GM23338 (cell line): Measurements from ENCODE around the gene CDYL2. TPM values are rescaled to one million over a fixed set of nuclear protein-coding genes. Genes with fewer than 3 reads are reported as not detected.

ENCODE experiments used
- ATAC-seq: fragments of 200-7000 bp; cut with Tn5 transposase; 3 replicates; pipeline ENCODE4 v1.9.1; 2020
- DNase-seq: peaks from one replicate; pipeline ENCODE4 v3.0.0-alpha.2; 2015; ENCODE audit warnings: low spot score
- H2AFZ ChIP-seq: fragments of 200-600 bp; sonication (generic); 2 replicates; pipeline ENCODE4 v1.8.0; 2016; ENCODE audit warnings: antibody characterized with exemption, mild to moderate bottlenecking, moderate library complexity
- H3F3A ChIP-seq: fragments of 200-600 bp; sonication (generic); replicated peaks from 2 replicates; pipeline ENCODE4 v1.8.0; 2017; ENCODE audit warnings: antibody characterized with exemption, mixed run types, low read depth
- H3K27ac ChIP-seq: fragments of 200-600 bp; sonication (generic); 2 replicates; pipeline ENCODE4 v1.6.1; 2016; ENCODE audit warnings: low read depth
- H3K27me3 ChIP-seq: fragments of 200-600 bp; sonication (generic); 2 replicates; pipeline ENCODE4 v1.8.0; 2016; ENCODE audit warnings: mild to moderate bottlenecking, mixed run types, moderate library complexity; ENCODE audit not compliant: insufficient read depth
- H3K36me3 ChIP-seq: fragments of 200-600 bp; sonication (generic); 2 replicates; pipeline ENCODE4 v1.8.0; 2016; ENCODE audit warnings: mild to moderate bottlenecking; ENCODE audit not compliant: insufficient read depth
- H3K4me1 ChIP-seq: fragments of 200-600 bp; sonication (generic); 2 replicates; pipeline ENCODE4 v1.8.0; 2016; ENCODE audit warnings: mild to moderate bottlenecking, moderate library complexity; ENCODE audit not compliant: insufficient read depth
- H3K4me2 ChIP-seq: fragments of 200-600 bp; sonication (generic); 2 replicates; pipeline ENCODE4 v1.7.1; 2017; ENCODE audit warnings: mixed run types
- H3K4me3 ChIP-seq: fragments of 200-600 bp; sonication (generic); 2 replicates; pipeline ENCODE4 v1.6.1; 2016; ENCODE audit warnings: mixed run types
- H3K79me2 ChIP-seq: fragments of 200-600 bp; sonication (generic); replicated peaks from 2 replicates; pipeline ENCODE4 v1.8.0; 2017; ENCODE audit warnings: mild to moderate bottlenecking; ENCODE audit not compliant: insufficient read depth
- H3K9me2 ChIP-seq: fragments of 200-600 bp; sonication (generic); 2 replicates; pipeline ENCODE4 v1.8.0; 2017; ENCODE audit not compliant: insufficient read depth
- H4K20me1 ChIP-seq: fragments of 200-600 bp; sonication (generic); replicated peaks from 2 replicates; pipeline ENCODE4 v1.8.0; 2017; ENCODE audit warnings: mild to moderate bottlenecking; ENCODE audit not compliant: insufficient read depth
- H3K27ac Mint-ChIP-seq: 2 replicates; pipeline ENCODE4 v1.8.0; 2020; ENCODE audit warnings: inconsistent platforms, mild to moderate bottlenecking, moderate library complexity, mixed read lengths
- H3K27me3 Mint-ChIP-seq: 3 replicates; pipeline ENCODE4 v1.8.0; 2022; ENCODE audit warnings: low read depth, mild to moderate bottlenecking, moderate library complexity, mixed read lengths, inconsistent platforms; ENCODE audit not compliant: insufficient read depth, poor library complexity
- H3K36me3 Mint-ChIP-seq: 3 replicates; pipeline ENCODE4 v1.8.0; 2021; ENCODE audit warnings: low read depth, mild to moderate bottlenecking, inconsistent platforms, moderate library complexity, mixed read lengths
- H3K4me1 Mint-ChIP-seq: 3 replicates; pipeline ENCODE4 v1.8.0; 2020; ENCODE audit warnings: mild to moderate bottlenecking, inconsistent platforms, mixed read lengths
- H3K4me3 Mint-ChIP-seq: 3 replicates; pipeline ENCODE4 v1.8.0; 2021; ENCODE audit warnings: moderate library complexity, mild to moderate bottlenecking, inconsistent platforms, mixed read lengths
- H3K9me3 Mint-ChIP-seq: 3 replicates; pipeline ENCODE4 v1.8.0; 2020; ENCODE audit warnings: moderate library complexity, mild to moderate bottlenecking, inconsistent platforms, mixed read lengths
- CREB1 ChIP-seq: fragments of 250-450 bp; sonication (Bioruptor Pico); IDR thresholded peaks from 2 replicates; pipeline ENCODE4 v1.5.0; 2020; ENCODE audit warnings: low read depth, mild to moderate bottlenecking, moderate library complexity
- EZH2 ChIP-seq: fragments of 200-600 bp; sonication (generic); IDR thresholded peaks from one replicate; pipeline ENCODE4 v1.8.0; 2017; ENCODE audit warnings: antibody characterized with exemption, mild to moderate bottlenecking, low read depth; ENCODE audit not compliant: unreplicated experiment
- EZH2phosphoT487 ChIP-seq: fragments of 200-600 bp; sonication (generic); IDR thresholded peaks from one replicate; pipeline ENCODE4 v1.8.1; 2018; ENCODE audit warnings: antibody characterized with exemption; ENCODE audit not compliant: unreplicated experiment
- NANOG ChIP-seq: IDR thresholded peaks from 2 replicates; pipeline ENCODE4 v1.6.1; 2016; ENCODE audit warnings: antibody characterized with exemption, borderline replicate concordance
- POLR2AphosphoS5 ChIP-seq: IDR thresholded peaks from 2 replicates; pipeline ENCODE4 v1.6.1; 2016; ENCODE audit warnings: antibody characterized with exemption, low read depth
- STAT1 ChIP-seq: IDR thresholded peaks from one replicate; pipeline ENCODE4 v1.6.1; 2016; ENCODE audit warnings: antibody characterized with exemption; ENCODE audit not compliant: unreplicated experiment
- ZNF114 ChIP-seq: fragments of 250-450 bp; sonication (Bioruptor Pico); IDR thresholded peaks from 2 replicates; pipeline ENCODE4 v1.5.0; 2020; ENCODE audit warnings: mild to moderate bottlenecking, moderate library complexity
- ZNF331 ChIP-seq: fragments of 250-450 bp; sonication (Bioruptor Pico); IDR thresholded peaks from 2 replicates; pipeline ENCODE4 v1.5.0; 2020; ENCODE audit warnings: low read depth, mild to moderate bottlenecking, moderate library complexity
- polyA plus RNA-seq: library from polyadenylated mRNA; unstranded; fragments of >200 nt; fragmentation: Nextera tagmentation; extraction: Ambion mirVana; gene quantifications from 2 replicates; pipeline ENCODE4 v1.2.1, GENCODE V29; 2016
- total RNA-seq: library from RNA; depleted of rRNA; stranded (reverse); fragments of >200 nt; shearing (Covaris generic); gene quantifications from 2 replicates; pipeline ENCODE4 v1.2.3, GENCODE V29; 2014
- TF ChIP-seq, protein P1 (sequence below): IDR thresholded peaks from one replicate; pipeline ENCODE4 v1.6.1; 2018; ENCODE audit warnings: antibody characterized with exemption; ENCODE audit not compliant: unreplicated experiment
- TF ChIP-seq, protein P2 (sequence below): IDR thresholded peaks from 2 replicates; pipeline ENCODE4 v1.6.1; 2016; ENCODE audit warnings: antibody characterized with exemption
- TF ChIP-seq, protein P3 (sequence below): fragments of 250-450 bp; sonication (Bioruptor Pico); IDR thresholded peaks from 2 replicates; pipeline ENCODE4 v1.5.0; 2020; ENCODE audit warnings: mild to moderate bottlenecking, moderate library complexity

The CDYL2 gene
- total and polyA plus RNA-seq, 2 experiments from 2014 or later, result 0.82 to 4.3 TPM

DNA sequence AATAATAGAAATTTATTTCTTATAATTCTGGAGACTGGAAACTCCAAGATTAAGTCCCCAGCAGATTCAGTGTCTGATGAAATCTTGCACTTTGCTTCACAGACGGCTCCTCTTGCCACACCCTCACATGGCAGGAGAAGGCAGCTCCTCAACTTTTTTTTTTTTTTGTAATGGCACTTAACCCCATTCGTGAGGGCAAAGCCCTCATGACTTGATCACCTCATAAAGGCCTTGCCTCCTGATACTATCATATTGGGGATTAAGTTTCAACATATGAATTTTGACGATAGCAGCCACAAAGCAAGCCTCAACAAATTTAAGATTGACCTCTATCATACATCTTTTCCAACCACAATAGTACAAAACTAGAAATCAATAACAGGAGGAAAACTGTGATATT, 42.3 kb upstream of the CDYL2 start (continued):
- TF ChIP-seq, protein P1, sequence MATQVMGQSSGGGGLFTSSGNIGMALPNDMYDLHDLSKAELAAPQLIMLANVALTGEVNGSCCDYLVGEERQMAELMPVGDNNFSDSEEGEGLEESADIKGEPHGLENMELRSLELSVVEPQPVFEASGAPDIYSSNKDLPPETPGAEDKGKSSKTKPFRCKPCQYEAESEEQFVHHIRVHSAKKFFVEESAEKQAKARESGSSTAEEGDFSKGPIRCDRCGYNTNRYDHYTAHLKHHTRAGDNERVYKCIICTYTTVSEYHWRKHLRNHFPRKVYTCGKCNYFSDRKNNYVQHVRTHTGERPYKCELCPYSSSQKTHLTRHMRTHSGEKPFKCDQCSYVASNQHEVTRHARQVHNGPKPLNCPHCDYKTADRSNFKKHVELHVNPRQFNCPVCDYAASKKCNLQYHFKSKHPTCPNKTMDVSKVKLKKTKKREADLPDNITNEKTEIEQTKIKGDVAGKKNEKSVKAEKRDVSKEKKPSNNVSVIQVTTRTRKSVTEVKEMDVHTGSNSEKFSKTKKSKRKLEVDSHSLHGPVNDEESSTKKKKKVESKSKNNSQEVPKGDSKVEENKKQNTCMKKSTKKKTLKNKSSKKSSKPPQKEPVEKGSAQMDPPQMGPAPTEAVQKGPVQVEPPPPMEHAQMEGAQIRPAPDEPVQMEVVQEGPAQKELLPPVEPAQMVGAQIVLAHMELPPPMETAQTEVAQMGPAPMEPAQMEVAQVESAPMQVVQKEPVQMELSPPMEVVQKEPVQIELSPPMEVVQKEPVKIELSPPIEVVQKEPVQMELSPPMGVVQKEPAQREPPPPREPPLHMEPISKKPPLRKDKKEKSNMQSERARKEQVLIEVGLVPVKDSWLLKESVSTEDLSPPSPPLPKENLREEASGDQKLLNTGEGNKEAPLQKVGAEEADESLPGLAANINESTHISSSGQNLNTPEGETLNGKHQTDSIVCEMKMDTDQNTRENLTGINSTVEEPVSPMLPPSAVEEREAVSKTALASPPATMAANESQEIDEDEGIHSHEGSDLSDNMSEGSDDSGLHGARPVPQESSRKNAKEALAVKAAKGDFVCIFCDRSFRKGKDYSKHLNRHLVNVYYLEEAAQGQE, result no peak
- no peak for TF ChIP-seq POLR2AphosphoS5
- TF ChIP-seq EZH2phosphoT487, result no peak
- TF ChIP-seq, protein P2, sequence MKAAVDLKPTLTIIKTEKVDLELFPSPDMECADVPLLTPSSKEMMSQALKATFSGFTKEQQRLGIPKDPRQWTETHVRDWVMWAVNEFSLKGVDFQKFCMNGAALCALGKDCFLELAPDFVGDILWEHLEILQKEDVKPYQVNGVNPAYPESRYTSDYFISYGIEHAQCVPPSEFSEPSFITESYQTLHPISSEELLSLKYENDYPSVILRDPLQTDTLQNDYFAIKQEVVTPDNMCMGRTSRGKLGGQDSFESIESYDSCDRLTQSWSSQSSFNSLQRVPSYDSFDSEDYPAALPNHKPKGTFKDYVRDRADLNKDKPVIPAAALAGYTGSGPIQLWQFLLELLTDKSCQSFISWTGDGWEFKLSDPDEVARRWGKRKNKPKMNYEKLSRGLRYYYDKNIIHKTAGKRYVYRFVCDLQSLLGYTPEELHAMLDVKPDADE, result no peak
- TF ChIP-seq ZNF114 (CRISPR knock-in tag), result no peak
- no peak for TF ChIP-seq EZH2
- TF ChIP-seq CREB1 (CRISPR knock-in tag), result no peak

DNA sequence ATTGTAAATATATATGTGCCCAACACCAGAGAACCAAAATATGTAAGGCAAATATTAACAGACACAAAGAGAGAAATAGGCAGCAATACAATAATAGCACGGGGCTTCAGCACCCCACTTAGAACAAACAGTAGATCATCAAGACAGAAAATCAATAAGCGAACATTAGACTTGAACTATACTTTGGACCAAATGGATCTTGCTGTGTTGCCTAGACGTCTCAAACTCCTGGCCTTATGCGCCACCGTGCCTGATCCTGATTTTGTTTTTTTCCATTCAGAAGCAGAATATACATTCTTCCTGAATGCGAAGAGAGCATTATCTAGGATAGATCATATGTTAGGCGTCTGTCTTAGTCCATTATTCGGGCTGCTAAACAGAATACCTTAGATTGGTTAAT, 41.9 kb upstream of the CDYL2 start:
- Histone ChIP-seq H3K4me3 (no peak overlapping the region), H3K9me2 (no peaks in the 10 kb centered on the region), H3F3A (no peaks in the 10 kb centered on the region), H4K20me1 (no peaks in the 10 kb centered on the region), H3K36me3 (no peaks in the 10 kb centered on the region), H3K4me1 (no peaks in the 10 kb centered on the region), H3K27ac (no peak overlapping the region), H3K27me3 (no peaks in the 10 kb centered on the region), H2AFZ (no peak overlapping the region), H3K79me2 (no peaks in the 10 kb centered on the region), H3K4me2 (no peak overlapping the region)
- no peak overlapping the region for H3K27ac Mint-ChIP-seq
- H3K9me3 Mint-ChIP-seq, result peaks cover 20% of the 10 kb centered on the region
- H3K4me1 Mint-ChIP-seq, result no peaks in the 10 kb centered on the region
- ATAC-seq (no peak), DNase-seq (no peak)
- TF ChIP-seq, protein P2, result no peak
- TF ChIP-seq POLR2AphosphoS5, result no peak
- TF ChIP-seq, protein P3, sequence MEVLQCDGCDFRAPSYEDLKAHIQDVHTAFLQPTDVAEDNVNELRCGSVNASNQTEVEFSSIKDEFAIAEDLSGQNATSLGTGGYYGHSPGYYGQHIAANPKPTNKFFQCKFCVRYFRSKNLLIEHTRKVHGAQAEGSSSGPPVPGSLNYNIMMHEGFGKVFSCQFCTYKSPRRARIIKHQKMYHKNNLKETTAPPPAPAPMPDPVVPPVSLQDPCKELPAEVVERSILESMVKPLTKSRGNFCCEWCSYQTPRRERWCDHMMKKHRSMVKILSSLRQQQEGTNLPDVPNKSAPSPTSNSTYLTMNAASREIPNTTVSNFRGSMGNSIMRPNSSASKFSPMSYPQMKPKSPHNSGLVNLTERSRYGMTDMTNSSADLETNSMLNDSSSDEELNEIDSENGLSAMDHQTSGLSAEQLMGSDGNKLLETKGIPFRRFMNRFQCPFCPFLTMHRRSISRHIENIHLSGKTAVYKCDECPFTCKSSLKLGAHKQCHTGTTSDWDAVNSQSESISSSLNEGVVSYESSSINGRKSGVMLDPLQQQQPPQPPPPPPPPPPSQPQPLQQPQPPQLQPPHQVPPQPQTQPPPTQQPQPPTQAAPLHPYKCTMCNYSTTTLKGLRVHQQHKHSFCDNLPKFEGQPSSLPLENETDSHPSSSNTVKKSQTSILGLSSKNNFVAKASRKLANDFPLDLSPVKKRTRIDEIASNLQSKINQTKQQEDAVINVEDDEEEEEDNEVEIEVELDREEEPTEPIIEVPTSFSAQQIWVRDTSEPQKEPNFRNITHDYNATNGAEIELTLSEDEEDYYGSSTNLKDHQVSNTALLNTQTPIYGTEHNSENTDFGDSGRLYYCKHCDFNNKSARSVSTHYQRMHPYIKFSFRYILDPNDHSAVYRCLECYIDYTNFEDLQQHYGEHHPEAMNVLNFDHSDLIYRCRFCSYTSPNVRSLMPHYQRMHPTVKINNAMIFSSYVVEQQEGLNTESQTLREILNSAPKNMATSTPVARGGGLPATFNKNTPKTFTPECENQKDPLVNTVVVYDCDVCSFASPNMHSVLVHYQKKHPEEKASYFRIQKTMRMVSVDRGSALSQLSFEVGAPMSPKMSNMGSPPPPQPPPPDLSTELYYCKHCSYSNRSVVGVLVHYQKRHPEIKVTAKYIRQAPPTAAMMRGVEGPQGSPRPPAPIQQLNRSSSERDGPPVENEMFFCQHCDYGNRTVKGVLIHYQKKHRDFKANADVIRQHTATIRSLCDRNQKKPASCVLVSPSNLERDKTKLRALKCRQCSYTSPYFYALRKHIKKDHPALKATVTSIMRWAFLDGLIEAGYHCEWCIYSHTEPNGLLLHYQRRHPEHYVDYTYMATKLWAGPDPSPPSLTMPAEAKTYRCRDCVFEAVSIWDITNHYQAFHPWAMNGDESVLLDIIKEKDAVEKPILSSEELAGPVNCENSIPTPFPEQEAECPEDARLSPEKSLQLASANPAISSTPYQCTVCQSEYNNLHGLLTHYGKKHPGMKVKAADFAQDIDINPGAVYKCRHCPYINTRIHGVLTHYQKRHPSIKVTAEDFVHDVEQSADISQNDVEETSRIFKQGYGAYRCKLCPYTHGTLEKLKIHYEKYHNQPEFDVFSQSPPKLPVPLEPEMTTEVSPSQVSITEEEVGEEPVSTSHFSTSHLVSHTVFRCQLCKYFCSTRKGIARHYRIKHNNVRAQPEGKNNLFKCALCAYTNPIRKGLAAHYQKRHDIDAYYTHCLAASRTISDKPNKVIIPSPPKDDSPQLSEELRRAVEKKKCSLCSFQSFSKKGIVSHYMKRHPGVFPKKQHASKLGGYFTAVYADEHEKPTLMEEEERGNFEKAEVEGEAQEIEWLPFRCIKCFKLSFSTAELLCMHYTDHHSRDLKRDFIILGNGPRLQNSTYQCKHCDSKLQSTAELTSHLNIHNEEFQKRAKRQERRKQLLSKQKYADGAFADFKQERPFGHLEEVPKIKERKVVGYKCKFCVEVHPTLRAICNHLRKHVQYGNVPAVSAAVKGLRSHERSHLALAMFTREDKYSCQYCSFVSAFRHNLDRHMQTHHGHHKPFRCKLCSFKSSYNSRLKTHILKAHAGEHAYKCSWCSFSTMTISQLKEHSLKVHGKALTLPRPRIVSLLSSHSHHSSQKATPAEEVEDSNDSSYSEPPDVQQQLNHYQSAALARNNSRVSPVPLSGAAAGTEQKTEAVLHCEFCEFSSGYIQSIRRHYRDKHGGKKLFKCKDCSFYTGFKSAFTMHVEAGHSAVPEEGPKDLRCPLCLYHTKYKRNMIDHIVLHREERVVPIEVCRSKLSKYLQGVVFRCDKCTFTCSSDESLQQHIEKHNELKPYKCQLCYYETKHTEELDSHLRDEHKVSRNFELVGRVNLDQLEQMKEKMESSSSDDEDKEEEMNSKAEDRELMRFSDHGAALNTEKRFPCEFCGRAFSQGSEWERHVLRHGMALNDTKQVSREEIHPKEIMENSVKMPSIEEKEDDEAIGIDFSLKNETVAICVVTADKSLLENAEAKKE (CRISPR knock-in tag), result no peak
- TF ChIP-seq ZNF331 (CRISPR knock-in tag), result no peak
- TF ChIP-seq STAT1, result no peak
- TF ChIP-seq ZNF114 (CRISPR knock-in tag), result no peak
- no peak for TF ChIP-seq NANOG
- TF ChIP-seq EZH2, result no peak
- TF ChIP-seq EZH2phosphoT487, result no peak
- no peak overlapping the region for H3K4me3 Mint-ChIP-seq
- peaks cover 4% of the 10 kb centered on the region for H3K27me3 Mint-ChIP-seq
- no peaks in the 10 kb centered on the region; the same call in 2 of the 3 replicates for H3K36me3 Mint-ChIP-seq
